HL-60/S4 (cell line): Measurements from ENCODE around the gene MS4A6A.
"Not testable (repeated sequence)": the region's sequence is repeated elsewhere in the genome, so short reads cannot be mapped to it uniquely, and the experiment has no call there.

Source experiments
- in situ Hi-C: fragments of 300-500 bp; cut with MboI; formaldehyde crosslinking; loops from 2 replicates; pipeline ENCODE4 v1.14.3; 2022; ENCODE audit warnings: low sequenced_read_pairs

MS4A6A gene

DNA sequence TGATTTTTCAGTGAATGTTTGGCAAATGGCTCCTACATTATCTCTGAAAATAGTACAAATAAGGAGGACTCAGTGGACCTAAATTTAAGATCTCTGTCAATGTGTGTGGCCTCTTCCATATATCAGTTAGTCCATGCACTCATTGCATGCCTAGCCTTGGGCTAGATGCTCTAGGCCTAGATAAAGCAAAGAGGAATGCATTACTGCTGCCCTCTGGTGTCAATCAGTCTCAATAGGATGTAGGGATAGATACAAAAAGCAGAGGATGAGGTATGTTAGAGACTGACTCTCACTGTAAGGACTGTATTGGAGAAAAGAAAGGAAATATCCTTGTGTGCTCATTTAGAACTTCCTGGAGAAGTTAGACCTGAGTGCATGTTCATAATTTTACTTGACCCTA lies 52.4 kb downstream of the MS4A6A start:
- in situ Hi-C loops = no loop called here

DNA sequence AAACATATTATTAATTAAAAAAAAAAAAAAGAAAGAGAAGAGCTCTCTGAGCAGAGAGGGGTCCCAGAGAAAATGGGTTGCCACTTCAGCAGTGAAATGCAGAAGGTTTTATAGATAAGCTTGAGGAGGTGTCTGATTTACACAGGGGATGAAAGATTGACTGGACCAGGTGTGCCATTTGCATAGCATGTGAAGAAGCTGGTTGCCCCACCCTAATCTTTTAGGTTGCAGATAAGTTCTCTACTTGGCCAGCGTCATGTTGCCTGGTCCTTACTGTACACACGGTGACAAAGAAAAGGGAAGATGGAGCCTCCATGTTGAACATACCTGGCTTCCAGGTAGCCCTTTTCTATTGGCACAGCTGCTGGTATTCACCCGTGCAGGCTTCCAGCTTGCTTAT lies 53.0 kb downstream of the MS4A6A start:
- in situ Hi-C loops = no loop called here

DNA sequence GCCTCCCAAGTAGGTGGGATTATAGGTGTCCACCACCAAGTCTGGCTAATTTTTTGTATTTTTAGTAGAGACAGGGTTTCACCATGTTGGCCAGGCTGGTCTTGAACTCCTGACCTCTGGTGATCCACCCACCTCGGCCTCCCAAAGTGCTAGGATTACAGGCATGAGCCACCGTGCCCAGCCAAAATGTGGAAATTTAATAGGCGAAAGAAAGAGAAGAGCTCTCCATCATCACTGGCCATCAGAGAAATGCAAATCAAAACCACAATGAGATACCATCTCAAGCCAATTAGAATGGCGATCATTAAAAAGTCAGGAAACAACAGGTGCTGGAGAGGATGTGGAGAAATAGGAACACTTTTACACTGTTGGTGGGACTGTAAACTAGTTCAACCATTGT lies 54.0 kb downstream of the MS4A6A start:
- in situ Hi-C loops = not testable (repeated sequence)

DNA sequence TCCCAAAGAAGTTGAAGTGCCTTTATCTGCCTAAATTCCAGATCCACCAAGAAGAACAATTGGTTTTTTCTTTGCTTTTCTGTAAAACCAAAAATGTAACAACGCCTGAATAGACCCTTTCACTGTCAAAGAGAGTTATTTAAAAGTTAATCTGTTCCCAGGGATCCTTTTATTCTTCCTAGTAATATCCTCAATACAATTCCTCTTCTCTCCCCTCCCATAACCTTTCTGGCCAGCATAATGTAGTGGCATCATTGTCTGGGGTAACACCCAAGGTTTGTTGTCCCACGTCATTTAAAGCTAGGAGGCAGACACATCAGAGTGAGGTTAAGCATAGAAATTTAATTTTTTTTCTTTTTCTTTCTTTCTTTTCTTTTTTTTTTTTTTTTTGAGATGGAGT lies 54.5 kb downstream of the MS4A6A start:
- in situ Hi-C loops = no loop called here

GRCh38 chr11:60127311-60127811 lies 55.5 kb downstream of the MS4A6A start:
- in situ Hi-C loops = no loop called here

- in situ Hi-C loops = no loop called here
These were observed 56.8 kb downstream of the MS4A6A start for GRCh38 chr11:60125956-60126585.

DNA sequence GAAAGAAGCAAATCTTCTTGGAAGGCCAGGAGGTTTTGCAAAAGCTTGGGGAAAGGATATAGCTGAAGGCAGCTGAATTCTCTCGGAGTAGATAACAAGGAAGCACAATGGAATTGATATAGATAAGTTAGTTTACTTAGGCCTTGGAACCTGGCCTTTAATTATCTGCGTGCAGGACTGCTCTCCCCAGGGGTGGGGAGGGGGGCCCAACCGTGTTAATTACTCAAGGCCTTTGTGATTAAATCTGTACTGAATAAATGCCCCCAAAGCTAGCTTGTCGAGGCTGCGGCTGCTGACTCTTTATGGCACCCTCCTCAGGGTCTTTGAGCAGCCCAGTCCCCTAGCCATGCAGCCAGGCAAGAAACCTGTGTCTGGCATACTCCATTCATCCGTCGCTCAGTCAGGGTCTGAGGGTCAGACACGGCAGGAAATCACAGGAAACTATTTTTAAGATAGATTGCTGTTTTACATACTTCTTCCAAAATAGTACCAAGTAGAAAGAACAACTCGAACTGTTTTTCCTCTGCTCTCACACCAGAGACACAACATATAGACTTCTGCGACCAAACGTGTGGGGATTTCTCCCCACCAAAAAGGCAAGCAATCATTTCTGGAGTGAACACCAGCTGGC lies 58.0 kb downstream of the MS4A6A start:
- in situ Hi-C loops = no loop called here
